Sigmoid colon (tissue), 4 donors: ENCODE data around the gene PMM1.

ENCODE experiments used
- EP300 ChIP-seq, 4 donors: sonication (generic); formaldehyde crosslinking; IDR thresholded peaks; one replicate each; pipeline ENCODE4 v1.6.1; 2017; ENCODE audit warnings: antibody characterized with exemption in 4 of 4
- POLR2A ChIP-seq, 2 donors: fragments of 450-650 bp; IDR thresholded peaks; one replicate each; pipeline ENCODE4 v1.6.1; 2016; ENCODE audit warnings: antibody characterized with exemption in 2 of 2, mild to moderate bottlenecking in 2 of 2, moderate library complexity in 2 of 2
- POLR2AphosphoS5 ChIP-seq, 4 donors: sonication (generic); formaldehyde crosslinking; IDR thresholded peaks; one replicate each; pipeline ENCODE4 v1.6.1; 2017; ENCODE audit warnings: antibody characterized with exemption in 4 of 4
- TF ChIP-seq, protein P1 (sequence below), 4 experiments: fragments of 450-650 bp in 3 of 4; fragments of 200-600 bp in 1 of 4; IDR thresholded peaks; one replicate each; pipeline ENCODE4 v1.5.1; 2016 to 2019; ENCODE audit warnings: antibody characterized with exemption in 4 of 4, mild to moderate bottlenecking in 3 of 4, moderate library complexity in 2 of 4

DNA sequence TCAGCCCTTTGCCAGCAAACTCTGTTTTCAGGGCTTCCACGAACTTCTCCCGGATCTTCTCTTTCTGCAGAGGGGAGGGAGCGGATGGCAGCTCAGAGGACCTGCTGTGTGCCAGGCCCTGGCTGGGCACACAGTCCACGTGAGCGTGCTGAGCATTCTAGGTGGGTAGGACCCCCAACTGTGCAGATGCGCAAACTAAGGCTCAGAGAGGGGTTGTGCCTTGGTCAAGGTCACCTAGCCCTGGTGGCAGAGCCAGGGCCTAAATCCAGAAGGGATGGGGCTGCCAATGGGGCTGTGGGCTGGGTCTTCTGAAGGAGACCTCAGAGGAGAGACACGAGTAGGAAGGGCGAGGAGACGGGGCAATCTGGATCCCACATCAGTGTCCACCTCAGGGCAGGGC, 10.8 kb downstream of the PMM1 start:
- TF ChIP-seq, protein P1, sequence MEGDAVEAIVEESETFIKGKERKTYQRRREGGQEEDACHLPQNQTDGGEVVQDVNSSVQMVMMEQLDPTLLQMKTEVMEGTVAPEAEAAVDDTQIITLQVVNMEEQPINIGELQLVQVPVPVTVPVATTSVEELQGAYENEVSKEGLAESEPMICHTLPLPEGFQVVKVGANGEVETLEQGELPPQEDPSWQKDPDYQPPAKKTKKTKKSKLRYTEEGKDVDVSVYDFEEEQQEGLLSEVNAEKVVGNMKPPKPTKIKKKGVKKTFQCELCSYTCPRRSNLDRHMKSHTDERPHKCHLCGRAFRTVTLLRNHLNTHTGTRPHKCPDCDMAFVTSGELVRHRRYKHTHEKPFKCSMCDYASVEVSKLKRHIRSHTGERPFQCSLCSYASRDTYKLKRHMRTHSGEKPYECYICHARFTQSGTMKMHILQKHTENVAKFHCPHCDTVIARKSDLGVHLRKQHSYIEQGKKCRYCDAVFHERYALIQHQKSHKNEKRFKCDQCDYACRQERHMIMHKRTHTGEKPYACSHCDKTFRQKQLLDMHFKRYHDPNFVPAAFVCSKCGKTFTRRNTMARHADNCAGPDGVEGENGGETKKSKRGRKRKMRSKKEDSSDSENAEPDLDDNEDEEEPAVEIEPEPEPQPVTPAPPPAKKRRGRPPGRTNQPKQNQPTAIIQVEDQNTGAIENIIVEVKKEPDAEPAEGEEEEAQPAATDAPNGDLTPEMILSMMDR (IDR thresholded peaks at IDR 0.05) = no peak
- TF ChIP-seq POLR2A (IDR thresholded peaks at IDR 0.05) (no peak), POLR2AphosphoS5 (IDR thresholded peaks at IDR 0.05) (no peak), EP300 (IDR thresholded peaks at IDR 0.05) (no peak)
